ENCODE results near the gene GNB5.
"Not testable (repeated sequence)": the region's sequence is repeated elsewhere in the genome, so short reads cannot be mapped to it uniquely, and the experiment has no call there.

The GNB5 gene

DNA sequence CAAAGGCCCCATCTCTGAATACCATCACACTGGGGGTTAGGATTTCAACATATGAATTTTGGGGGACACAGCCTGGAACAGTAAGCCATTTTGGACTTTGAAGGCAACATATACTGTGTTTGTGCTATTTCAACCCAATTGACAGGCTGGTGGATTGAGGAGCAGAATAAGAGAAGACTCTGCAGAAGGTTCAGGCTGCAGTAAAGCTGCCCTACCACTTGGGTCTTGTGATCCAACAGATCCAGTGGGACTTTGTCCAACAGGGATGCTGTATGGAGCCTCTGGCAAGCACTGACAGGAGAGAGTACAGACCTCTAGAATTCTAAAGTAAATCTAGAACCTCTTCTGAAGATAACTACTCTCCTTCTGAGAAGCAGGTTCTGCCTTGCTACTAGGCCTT is 77.5 kb downstream of the GNB5 start:
- DNase-seq (ENCODE audit: low read depth in 2 of 2): no peak

DNA sequence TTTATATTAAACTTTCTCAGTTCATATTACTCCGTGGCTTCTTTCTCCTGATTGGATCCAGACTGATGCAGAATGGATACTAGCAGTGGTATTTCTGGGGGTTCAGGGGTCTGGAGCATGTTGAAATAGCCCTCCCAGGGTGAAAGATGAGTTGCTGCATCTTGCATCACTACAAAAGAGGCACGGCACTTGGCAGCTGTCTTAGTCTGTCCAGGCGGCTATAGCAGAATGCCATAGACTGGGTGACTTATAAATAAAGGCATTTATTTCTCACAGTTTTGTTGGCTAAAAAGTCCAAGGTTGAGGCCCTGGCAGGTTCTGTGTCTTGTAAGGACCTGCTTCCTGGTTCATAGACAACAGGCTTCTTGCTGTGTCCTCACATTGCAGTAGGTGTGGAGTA is 78.0 kb downstream of the GNB5 start:
- no peak for DNase-seq (ENCODE audit: low read depth in 2 of 2)

DNA sequence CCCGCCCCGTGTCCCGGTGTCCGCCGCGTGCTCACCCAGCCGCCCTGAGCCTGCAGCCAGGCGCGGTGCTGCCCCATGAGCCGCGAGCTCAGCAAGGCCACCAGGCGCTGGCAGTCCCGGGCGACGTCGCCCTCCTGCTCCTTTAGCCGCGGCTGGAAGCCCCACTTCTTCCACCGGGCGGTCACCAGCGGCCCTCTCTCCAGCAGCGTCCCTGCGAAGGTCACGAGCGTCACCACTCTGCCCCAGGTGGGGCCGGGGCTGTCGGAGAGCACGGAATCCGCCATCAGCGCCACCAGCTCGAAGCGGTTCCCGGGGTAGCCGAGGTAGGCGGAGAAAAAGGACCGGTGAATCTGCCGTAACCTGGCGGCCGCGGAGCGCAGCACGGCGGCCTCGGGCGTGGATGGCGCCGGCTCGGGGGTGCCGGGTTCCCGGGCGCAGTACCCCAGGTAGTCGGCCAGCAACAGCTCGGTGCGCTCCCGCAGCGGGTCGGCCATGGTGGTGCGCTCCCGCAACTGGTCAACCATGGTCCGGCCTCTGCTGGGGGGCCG is 78.9 kb downstream of the GNB5 start:
- peak in 1 of 2 donors; percentile 12 for DNase-seq (ENCODE audit: low read depth in 2 of 2)

DNA sequence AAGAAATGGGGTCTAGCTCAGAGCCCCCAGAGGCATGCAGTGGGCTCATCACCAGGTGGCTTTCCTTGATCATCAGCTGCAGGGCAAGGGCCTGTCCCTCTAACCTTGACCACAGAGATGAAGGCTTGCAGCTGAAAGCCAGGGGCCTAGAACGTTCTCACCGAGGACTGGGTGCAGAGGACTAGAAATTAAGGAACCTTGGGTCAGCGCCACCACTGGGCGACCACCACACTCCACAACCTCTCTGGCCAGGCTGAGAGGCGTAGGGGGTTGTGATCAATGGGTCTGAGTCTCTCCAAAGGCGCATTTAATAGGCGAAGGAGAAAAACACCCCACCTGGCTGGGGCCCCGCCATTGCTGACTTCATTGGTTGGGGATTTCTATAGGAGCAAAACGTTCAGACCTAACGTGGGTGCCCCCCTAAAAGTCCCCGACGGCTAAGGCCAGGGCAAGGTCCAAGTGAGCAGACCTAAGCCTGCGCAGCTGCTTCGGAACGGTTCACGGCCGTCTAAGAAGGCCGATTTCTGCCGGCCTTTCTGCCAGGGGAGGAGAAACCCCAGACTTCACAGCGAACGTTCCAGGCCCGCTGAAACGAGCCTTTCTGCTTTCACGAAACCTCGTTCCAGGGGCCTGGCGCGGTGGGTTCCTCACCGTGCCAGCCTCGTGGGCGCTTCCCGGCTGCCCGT is 79.5 kb downstream of the GNB5 start:
- no peak for DNase-seq (ENCODE audit: low read depth in 2 of 2)

DNA sequence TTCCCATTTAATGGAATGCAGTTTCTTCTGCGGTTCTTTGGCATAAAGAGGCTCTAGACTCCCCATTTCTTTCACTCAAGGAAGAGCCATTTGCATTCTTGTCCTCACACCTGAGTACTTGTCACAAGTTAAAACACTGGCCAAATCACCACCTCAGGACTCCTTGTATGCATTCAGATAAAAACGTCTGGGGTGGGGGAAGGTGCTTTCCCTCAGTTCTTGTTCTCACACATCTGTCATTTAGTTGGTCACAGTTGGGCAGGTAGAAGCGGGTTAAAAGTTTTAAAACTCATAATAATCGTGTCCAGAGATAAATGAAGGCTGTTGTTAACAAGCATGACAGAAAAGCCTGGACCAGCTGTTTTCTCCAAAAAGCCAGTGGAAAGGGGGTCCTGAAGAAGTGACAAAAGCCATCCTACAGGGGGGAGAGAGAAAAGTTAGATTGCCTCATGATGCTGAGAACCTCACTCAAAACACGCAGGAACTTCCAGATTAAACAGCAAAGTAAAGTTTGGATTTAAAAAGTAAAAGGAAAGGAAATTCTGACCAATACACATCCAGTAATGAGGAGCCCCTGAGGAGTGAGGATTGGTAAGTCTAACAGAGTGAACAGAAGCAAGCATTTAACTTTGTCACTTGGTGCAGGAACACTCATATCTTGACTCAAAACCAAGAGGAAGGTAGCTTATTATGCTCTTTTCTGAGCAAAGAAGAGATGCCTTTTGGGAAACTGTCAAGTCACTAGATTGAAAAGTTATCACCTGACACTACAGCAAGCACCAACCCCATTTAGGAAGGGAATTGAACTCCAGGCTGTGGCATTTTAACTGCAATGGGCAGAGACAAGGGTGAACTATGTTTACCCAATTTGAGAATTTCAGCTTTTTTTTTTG is 81.4 kb downstream of the GNB5 start:
- no peak for DNase-seq (ENCODE audit: low read depth in 2 of 2)

DNA sequence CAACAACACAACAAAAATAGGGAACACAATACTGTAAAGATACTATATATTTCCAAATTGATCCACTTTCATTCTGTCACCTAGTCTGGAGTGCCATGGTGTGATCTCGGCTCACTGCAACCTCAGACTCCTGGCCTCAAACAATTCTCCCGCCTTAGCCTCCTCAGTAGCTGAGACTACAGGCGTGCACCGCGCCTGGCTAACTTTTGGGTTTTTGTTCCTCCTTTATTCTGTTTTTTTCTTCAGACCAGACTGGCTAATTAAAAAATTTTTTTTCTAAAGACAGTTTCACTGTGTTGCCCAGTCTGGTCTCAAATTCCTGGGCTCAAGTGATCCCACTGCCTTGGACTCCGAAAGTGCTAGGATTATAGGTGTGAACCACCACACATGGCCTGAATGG is 84.0 kb downstream of the GNB5 start:
- DNase-seq (ENCODE audit: low read depth in 2 of 2): no peak

DNA sequence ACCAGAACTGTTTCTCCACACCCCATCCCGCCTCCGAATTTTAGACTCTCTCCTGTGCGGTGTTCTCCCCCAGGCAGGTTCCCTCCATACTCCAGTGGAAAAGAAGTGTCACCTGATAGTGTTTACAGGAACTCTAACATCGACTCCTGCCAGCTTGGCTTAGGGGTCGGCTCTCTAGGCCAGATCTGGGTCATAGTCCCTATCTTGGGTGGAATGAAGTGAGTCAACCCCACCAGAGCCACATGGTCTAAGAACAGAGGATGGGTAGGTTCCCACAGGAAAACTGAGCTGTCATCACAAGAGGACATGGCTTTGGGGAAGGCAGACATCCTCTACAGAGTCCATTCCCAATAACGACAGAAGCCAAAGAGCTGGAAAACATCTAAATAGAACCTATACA is 84.6 kb downstream of the GNB5 start:
- DNase-seq (ENCODE audit: low read depth in 2 of 2): no peak

DNA sequence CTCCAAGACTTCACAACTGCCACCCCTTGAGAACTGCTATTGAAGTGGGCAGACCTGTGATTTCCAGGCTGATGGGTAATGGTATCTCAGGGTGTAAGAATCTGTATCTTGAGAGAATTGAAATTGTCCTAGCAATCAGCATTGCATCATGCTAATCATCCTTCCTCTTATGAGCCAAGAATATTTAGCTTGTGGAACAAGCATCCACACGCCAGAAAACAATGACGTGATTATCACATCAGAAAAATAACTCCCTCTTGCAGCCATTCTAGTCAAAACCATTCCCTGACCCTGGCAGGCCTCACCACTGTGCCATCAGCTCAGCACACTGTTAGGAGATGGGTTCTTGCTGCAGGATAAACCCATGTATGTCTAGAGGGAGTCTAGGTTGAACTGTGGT is 85.3 kb downstream of the GNB5 start:
- DNase-seq (ENCODE audit: low read depth in 2 of 2): no peak

DNA sequence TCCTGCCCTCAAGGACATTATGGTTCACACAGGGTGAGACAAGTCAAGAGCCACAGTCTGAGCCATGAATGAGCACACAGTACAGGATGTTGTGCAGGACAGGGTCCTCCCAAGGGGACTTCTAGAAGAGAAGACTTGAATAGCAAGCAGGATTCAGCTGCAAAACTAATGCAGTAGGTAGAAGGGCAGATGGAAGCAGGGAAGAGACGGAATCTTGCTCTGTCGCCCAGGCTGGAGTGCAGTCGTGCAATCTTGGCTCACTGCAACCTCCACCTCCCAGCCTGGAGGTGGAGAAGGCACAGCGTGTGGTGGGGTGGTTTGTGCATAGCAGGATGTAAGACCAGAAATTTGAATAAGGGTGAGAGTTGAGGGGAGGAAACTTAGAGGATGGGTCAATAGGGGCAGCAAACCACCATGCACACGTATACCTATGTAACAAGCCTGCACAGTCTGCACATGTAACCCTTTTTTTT is 86.6 kb downstream of the GNB5 start:
- DNase-seq (ENCODE audit: low read depth in 2 of 2): no peak

DNA sequence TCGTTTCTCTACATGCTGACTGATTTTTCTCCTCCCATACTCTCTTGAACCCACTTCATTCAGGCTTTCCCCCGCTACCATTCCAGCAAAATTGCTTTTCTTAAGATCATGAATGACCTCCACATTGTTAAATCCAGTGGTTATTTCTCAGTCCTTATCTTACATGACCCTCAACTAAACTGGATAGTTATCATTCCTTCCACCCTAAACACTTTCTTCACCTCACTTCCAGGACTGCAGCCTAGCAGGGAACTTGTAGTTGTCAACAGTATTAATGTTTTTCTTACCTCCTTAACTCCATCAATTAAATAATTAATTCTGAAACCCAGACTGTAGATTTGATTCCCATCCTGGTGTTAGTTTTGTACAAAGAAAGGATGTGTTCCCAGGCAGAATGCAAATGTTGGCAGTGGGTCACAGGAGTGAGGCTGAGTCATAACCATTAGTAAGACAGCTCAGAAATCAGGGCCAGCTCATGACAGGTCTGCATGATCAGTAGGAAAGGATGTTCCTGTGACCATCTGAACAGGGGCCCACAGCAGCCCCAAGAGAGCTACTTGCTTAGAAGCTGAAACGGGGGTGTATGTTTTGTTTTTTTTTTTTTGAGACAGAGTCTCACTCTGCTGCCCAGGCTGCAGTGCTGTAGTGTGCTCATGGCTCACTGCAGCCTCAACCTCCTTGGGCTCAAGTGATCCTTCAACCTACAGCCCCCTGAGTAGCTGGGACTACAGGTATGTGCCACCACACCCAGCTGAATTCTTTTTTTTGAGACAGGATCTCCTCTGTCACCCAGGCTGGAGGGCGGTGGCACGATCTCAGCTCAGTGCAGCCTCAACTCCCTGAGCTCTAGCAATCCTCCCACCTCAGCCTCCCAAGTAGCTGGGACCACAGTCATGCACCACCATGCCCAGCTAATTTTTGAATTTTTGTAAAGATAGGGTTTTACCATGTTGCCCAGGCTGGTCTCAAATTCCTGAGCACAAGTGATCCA is 87.7 kb downstream of the GNB5 start:
- no peak for DNase-seq (ENCODE audit: low read depth in 2 of 2)

DNA sequence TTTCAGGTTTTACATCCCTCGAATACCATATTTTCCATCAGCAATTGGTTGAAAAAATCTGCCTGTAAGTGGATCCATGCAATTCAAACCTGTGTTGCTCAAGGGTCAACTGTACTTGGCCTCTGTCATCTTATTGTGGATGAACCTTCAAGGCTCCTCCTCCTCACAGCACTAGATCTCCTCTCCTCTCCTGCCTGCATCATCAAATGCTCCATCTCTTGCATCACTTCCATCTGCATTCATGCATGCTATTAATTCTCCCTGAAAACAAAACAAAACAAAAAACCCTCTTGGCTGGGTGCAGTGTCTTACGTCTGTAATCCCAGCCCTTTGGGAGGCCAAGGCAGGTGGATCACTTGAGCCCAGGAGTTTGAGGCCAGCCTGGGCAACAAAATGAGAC is 88.7 kb downstream of the GNB5 start:
- no peak for DNase-seq (ENCODE audit: low read depth in 2 of 2)

DNA sequence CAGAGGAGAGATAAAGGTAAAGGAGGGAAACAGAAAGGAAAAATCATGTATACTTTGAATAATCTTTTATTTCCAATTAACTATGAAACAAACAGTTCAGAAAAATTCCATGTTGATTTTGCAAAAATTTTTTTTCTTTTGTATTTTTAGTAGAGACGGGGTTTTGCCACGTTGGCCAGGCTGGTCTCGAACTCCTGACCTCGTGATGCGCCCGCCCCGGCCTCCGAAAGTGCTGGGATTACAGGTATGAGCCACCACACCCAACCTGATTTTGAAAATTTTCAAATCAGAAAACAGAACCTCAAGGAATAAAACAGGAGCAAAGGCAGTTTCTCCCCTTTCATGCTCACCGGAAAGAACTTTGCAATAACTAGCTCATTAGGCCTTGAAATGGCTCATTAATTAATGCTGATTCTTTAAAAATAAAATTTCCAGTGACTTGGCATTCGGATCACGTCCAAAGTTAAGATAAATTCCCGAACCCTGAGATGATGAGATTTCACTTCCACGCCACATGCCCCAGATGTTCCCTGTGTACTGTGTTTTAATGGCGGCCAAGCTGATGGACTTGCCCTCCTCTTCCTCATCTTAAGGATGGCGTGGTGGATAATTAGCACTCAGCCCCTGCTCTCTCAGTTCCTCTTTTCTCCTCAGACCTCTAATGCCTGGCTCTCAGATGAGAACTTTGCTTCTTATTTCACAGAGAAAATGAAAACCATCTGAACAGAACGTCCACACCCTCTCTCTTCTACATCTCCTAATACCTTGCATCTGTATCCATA is 89.5 kb downstream of the GNB5 start:
- no peak for DNase-seq (ENCODE audit: low read depth in 2 of 2)

DNA sequence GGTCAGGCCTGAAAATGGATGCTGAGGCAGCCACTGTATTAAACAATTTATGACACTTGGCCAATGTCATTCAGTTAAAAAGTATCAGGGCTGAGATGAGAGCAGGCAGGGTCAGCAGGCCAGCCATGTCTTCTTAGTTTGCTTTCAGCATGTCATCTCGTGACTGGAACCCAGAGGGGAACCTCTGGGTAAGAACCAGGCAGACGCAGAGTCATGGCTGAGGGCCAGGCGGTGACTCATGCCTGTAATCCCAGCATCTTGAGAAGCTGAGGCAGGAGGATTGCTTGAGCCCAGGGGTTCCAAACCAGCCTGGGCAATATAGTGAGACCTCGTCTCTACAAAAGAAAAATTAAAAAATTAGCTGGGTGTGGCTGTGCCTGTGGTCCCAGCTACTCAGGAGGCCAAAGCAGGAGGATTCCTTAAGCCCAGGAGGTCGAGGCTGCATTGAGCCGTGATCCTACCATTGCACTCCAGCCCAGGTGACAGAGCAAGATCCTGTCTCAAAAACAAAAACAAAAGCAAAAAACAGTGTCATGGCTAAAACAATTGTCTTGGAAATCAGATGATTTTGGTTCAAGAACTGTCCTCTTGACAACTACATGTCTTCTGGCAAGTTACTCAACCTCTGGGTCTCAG is 90.3 kb downstream of the GNB5 start:
- no peak for DNase-seq (ENCODE audit: low read depth in 2 of 2)

DNA sequence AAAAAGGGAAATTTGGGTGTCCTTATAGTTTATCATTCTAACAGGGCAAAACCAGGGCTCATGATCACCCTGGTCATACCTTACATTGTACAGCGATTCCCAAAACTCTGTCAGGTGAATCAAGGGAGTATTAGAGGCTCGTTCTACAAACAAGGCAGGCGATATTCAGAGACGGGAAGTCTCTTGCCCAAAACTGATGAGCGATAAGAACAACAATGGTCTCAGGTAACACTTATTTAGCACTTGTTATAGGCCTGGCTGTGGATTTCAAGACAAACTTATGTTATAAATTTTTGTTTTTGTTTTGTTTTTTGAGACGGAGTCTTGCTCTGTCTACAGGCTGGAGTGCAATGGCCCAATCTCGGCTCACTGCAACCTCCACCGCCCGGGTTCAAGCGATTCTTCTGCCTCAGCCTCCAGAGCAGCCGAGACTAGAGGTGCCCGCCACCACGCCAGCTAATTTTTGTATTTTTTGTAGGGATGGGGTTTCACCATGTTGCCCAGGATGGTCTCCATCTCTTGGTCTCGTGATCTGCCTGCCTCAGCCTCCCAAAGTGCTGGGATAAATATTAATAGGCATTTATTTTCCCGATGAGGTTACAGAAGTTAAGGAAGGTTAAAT is 91.4 kb downstream of the GNB5 start:
- DNase-seq (ENCODE audit: low read depth in 2 of 2): no peak

DNA sequence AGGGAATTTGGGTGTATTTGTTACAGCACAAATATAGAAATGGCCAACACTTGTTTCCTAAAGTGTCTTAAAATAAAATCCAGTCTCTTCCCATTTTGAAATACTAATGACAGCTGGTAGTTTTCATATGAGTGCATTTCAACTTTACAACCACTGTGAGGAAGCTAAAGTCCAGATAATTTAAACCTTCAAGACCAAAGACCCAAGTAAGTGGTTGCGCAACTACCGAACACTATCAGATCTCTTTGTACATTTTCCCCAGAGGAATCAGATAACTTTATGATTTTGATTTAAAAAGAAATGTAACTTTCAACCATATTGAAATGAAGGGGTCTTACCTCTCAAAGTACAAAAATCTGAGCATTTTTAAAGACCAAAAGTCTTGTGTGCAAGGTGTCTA is 92.9 kb downstream of the GNB5 start:
- DNase-seq (ENCODE audit: low read depth in 2 of 2): no peak

DNA sequence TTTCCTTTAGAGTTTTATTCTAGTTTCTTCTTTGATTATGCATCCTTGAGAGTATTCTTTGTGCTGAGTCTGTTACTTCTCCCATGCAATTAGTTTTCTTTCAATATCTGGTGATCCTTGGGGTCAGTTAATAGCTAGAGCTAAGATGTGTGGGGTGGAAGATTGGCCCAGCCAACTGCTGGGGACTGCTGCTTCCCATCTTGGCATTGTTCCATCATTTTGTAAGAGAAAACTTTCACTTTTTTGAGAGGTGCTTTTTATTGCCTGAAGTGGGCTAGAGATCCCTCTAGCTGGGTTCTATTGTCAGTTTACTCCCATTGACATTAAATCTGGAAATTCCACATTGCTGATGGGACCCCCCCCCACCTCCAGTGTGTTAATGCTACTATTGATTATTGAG is 94.0 kb downstream of the GNB5 start:
- no peak for DNase-seq (ENCODE audit: low read depth in 2 of 2)

DNA sequence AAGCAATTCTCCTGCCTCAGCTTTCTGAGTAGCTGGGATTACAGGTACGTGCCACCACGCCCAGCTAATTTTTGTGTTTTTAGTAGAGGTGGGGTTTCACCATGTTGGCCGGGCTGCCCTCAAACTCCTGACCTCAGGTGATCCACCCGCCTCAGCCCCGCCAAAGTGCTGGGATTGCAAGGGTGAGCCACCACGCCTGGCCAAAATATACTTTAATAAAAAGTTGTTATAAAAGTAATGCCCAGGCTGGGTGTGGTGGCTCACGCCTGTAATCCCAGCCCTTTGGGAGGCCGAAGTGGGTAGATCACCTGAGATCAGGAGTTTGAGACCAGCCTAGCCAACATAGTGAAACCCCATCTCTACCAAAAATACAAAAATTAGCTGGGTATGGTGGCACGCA is 94.7 kb downstream of the GNB5 start:
- not testable (repeated sequence) for DNase-seq (ENCODE audit: low read depth in 2 of 2)

DNA sequence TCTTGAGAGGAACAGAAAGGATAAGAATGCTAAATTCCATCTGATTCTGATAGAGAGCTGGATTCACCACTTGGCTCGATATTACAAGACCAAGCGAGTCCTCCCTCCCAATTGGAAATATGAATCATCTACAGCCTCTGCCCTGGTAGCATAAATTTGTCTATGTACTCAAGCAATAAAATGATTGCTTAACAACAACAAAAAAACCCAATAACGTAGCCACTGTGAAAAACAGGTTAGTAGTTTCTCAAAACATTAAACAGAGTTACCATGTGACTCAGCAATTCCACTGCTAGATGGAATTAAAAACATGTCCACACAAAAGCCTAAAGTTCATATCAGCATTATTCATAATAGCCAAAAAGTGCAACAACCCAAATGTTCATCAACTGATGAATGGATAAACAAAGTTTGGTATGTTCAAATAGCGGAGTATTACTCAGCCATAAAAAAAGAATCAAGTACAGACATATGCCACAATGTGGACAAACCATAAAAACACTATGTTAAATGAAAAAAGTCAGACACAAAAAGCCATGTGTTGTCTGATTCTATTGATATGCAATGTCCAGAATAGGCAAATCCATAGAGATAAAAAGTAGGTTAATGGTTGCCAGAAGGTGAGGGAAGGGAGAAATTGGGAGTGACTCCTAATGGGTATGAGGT is 95.5 kb downstream of the GNB5 start:
- no peak for DNase-seq (ENCODE audit: low read depth in 2 of 2)

DNA sequence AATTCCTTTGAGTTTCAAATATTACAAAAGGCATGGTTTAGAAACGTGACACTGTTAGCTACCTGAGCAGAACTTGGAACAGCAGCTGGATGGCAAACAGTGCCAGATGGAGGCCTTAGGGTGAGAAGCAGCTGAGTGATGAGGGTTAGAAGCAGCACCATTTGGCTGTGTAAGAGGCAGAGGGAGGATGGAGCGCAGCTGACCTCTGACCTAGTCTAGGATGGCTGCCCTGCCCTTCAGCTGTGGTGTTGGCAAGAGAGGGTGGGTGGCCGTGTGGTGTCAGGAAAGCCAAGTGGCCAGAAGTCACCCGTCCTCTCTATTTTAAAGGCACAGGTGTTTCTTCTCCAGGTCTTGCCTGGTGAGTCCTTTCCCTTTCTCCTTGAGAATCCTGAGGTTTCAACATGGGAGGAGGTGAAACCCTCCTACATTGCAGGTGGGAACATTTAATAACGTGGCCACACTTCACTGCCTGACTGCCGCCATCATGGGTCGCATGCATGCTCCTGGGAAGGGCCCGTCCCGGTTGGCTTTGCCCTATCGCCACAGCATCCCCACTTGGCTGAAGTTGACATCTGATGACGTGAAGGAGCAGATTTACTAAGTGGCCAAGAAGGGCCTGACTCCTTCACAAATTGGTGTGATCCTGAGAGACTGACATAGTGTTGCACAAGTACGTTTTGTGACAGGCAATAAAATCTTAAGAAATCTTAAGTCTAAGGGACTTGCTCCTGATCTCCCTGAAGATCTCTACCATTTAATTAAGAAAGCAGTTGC is 96.2 kb downstream of the GNB5 start:
- no peak for DNase-seq (ENCODE audit: low read depth in 2 of 2)

All from stimulated activated CD4-positive, alpha-beta T cell treated with anti-CD3 and anti-CD28 coated beads, Interleukin-1b, Interleukin-23, amount 100 ng/mL, for 1 hour (primary cell).